Endodermal cell (in vitro differentiated cells): ENCODE data around the gene LDLRAD4. TPM values are rescaled to one million over a fixed set of nuclear protein-coding genes. Genes with fewer than 3 reads are reported as not detected.

Experiments used
- DNase-seq: peaks from one replicate; pipeline ENCODE4 v3.0.0-alpha.2; 2017
- H3K27ac ChIP-seq: 2 replicates; pipeline ENCODE4 v1.5.1; 2013; ENCODE audit warnings: mild to moderate bottlenecking, low read depth, low read length, moderate library complexity
- H3K27me3 ChIP-seq: 2 replicates; pipeline ENCODE4 v1.6.1; 2013; ENCODE audit warnings: mild to moderate bottlenecking, low read length, moderate library complexity; ENCODE audit not compliant: insufficient read depth, control insufficient read depth, poor library complexity, severe bottlenecking
- H3K36me3 ChIP-seq: 2 replicates; pipeline ENCODE4 v1.7.0; 2013; ENCODE audit warnings: mild to moderate bottlenecking, low read length, moderate library complexity; ENCODE audit not compliant: control insufficient read depth, insufficient read depth
- H3K4me1 ChIP-seq: one replicate; pipeline ENCODE4 v1.7.0; 2013; ENCODE audit warnings: low read length; ENCODE audit not compliant: control insufficient read depth, insufficient read depth
- H3K4me3 ChIP-seq: 2 replicates; pipeline ENCODE4 v1.5.1; 2013; ENCODE audit warnings: mild to moderate bottlenecking, low read length, moderate library complexity
- H3K9ac ChIP-seq: 2 replicates; pipeline ENCODE4 v1.6.1; 2013; ENCODE audit warnings: mild to moderate bottlenecking, low read length, moderate library complexity; ENCODE audit not compliant: poor library complexity, severe bottlenecking; ENCODE audit errors: extremely low read depth
- H3K9me3 ChIP-seq: 2 replicates; pipeline ENCODE4 v1.6.1; 2013; ENCODE audit warnings: mild to moderate bottlenecking, low read length, moderate library complexity; ENCODE audit not compliant: control insufficient read depth
- H3K27ac Mint-ChIP-seq: 2 replicates; pipeline ENCODE4 v1.8.0; 2020; ENCODE audit warnings: mixed read lengths
- H3K27me3 Mint-ChIP-seq: 2 replicates; pipeline ENCODE4 v1.8.0; 2021; ENCODE audit warnings: mild to moderate bottlenecking, mixed read lengths; ENCODE audit not compliant: insufficient read depth
- H3K36me3 Mint-ChIP-seq: 2 replicates; pipeline ENCODE4 v1.8.0; 2020; ENCODE audit warnings: low read depth, mixed read lengths
- H3K4me1 Mint-ChIP-seq: 2 replicates; pipeline ENCODE4 v1.8.0; 2020; ENCODE audit warnings: mixed read lengths
- H3K4me3 Mint-ChIP-seq: 2 replicates; pipeline ENCODE4 v1.8.0; 2020; ENCODE audit warnings: mild to moderate bottlenecking, moderate library complexity, mixed read lengths
- H3K9me3 Mint-ChIP-seq: 2 replicates; pipeline ENCODE4 v1.8.0; 2020; ENCODE audit warnings: mild to moderate bottlenecking, mixed read lengths
- CTCF ChIP-seq: fragments of 200-600 bp; sonication (generic); conservative IDR thresholded peaks from 2 replicates; pipeline ENCODE4 v1.5.0; 2021; ENCODE audit warnings: antibody characterized with exemption, mild to moderate bottlenecking
- WGBS, 2 experiments: methylation state at CpG; one replicate each; pipeline versions ENCODE4 v1.1.5 to v1.1.7; 2013; ENCODE audit warnings: missing lambda C conversion rate in 2 of 2, mixed read lengths in 1 of 2; ENCODE audit not compliant: insufficient coverage in 1 of 2, insufficient read length in 1 of 2; 5-methylcytosine and 5-hydroxymethylcytosine counted together
- total RNA-seq, 2 donors: library from RNA; stranded (reverse); fragmentation: NEBNext Ultra II Directional in 1 of 2; extraction: Animal tissue kit (Norgen Biotek cat#: 25700) in 1 of 2; gene quantifications; 2 replicates in 1 of 2; 3 replicates in 1 of 2; pipeline ENCODE4 v1.2.1, GENCODE V29; 2021

The LDLRAD4 gene
- total RNA-seq, 2 donors from 2014 or later = 14.9 to 15.1 TPM

- H3K27ac ChIP-seq = no peak overlapping the region
- H3K9ac ChIP-seq = no peak overlapping the region
- DNase-seq = no peak
- H3K4me3 Mint-ChIP-seq = no peak overlapping the region
- H3K36me3 ChIP-seq = no peaks in the 10 kb centered on the region
- no peaks in the 10 kb centered on the region for H3K27me3 Mint-ChIP-seq
- peaks cover 3% of the 10 kb centered on the region for H3K4me1 ChIP-seq
- no peak overlapping the region for H3K4me3 ChIP-seq
- peaks cover 7% of the 10 kb centered on the region for H3K4me1 Mint-ChIP-seq
- no peaks in the 10 kb centered on the region for H3K9me3 Mint-ChIP-seq
- H3K27me3 ChIP-seq = no peaks in the 10 kb centered on the region
- H3K27ac Mint-ChIP-seq = no peak overlapping the region
- TF ChIP-seq CTCF = no peak
- no peaks in the 10 kb centered on the region for H3K36me3 Mint-ChIP-seq
- WGBS, 2 experiments = 93 to 94% methylated on average over 7 of the region's 7 CpGs
- no peaks in the 10 kb centered on the region for H3K9me3 ChIP-seq
Measured at GRCh38 chr18:13570856-13571495, 352.4 kb downstream of the LDLRAD4 start.

- H3K27ac Mint-ChIP-seq = no peak overlapping the region
Measured at GRCh38 chr18:13572148-13572547, 353.6 kb downstream of the LDLRAD4 start.

GRCh38 chr18:13572721-13573120 is 354.2 kb downstream of the LDLRAD4 start:
- Histone ChIP-seq H3K9me3 (no peaks in the 10 kb centered on the region), H3K9ac (no peak overlapping the region), H3K4me3 (no peak overlapping the region), H3K4me1 (peaks cover 3% of the 10 kb centered on the region), H3K27ac (no peak overlapping the region), H3K27me3 (no peaks in the 10 kb centered on the region), H3K36me3 (no peaks in the 10 kb centered on the region)
- Mint-ChIP-seq H3K4me3 (no peak overlapping the region), H3K9me3 (no peaks in the 10 kb centered on the region), H3K4me1 (peaks cover under 1% of the 10 kb centered on the region), H3K36me3 (no peaks in the 10 kb centered on the region), H3K27ac (no peak overlapping the region), H3K27me3 (no peaks in the 10 kb centered on the region)
- WGBS, 2 experiments = 92 to 98% methylated on average over 7 of the region's 7 CpGs
- no peak for TF ChIP-seq CTCF
- DNase-seq = peak; percentile 24

More at GRCh38 chr18:13572148-13572547, 353.6 kb downstream of the LDLRAD4 start:
- Mint-ChIP-seq H3K9me3 (no peaks in the 10 kb centered on the region), H3K4me3 (no peak overlapping the region), H3K4me1 (peaks cover 4% of the 10 kb centered on the region), H3K36me3 (no peaks in the 10 kb centered on the region), H3K27me3 (no peaks in the 10 kb centered on the region)
- TF ChIP-seq CTCF = no peak
- 89 to 91% methylated on average over 5 of the region's 5 CpGs for WGBS, 2 experiments
- Histone ChIP-seq H3K9me3 (no peaks in the 10 kb centered on the region), H3K4me3 (no peak overlapping the region), H3K9ac (no peak overlapping the region), H3K27me3 (no peaks in the 10 kb centered on the region), H3K4me1 (peaks cover 3% of the 10 kb centered on the region), H3K27ac (no peak overlapping the region), H3K36me3 (no peaks in the 10 kb centered on the region)
- no peak for DNase-seq
